CD14-positive monocyte (primary cell): Measurements from ENCODE around the gene CERK. TPM values are rescaled to one million over a fixed set of nuclear protein-coding genes. Genes with fewer than 3 reads are reported as not detected.

Experiments used
- DNase-seq, 3 donors: peaks; one replicate each; pipeline ENCODE4 v3.0.0-alpha.2; 2011 to 2022
- H2AFZ ChIP-seq: 2 replicates; pipeline ENCODE4 v1.6.0; 2012; ENCODE audit warnings: mild to moderate bottlenecking, low read depth, low read length, inconsistent platforms; ENCODE audit not compliant: insufficient read depth, poor library complexity, severe bottlenecking
- H3K27ac ChIP-seq, 2 donors: 1 replicate in 1 of 2; 2 replicates in 1 of 2; pipeline ENCODE4 v1.5.1; 2012 to 2013; ENCODE audit warnings: low read length in 2 of 2, control low read depth in 1 of 2, inconsistent platforms in 1 of 2, low read depth in 1 of 2, mild to moderate bottlenecking in 1 of 2
- H3K27me3 ChIP-seq, 2 donors: one replicate each; pipeline versions ENCODE4 v1.6.0 to v1.6.1; 2011 to 2013; ENCODE audit warnings: low read length in 2 of 2; ENCODE audit not compliant: control insufficient read depth in 2 of 2, insufficient read depth in 2 of 2
- H3K36me3 ChIP-seq, 2 donors: replicated peaks in 1 of 2; 1 replicate in 1 of 2; 2 replicates in 1 of 2; pipeline versions ENCODE4 v1.5.1 to v1.6.1; 2012 to 2013; ENCODE audit warnings: low read length in 2 of 2, control low read depth in 1 of 2, inconsistent platforms in 1 of 2, mild to moderate bottlenecking in 1 of 2; ENCODE audit not compliant: insufficient read depth in 2 of 2, control insufficient read depth in 1 of 2
- H3K4me1 ChIP-seq, 2 donors: 1 replicate in 1 of 2; 2 replicates in 1 of 2; pipeline versions ENCODE4 v1.5.1 to v1.6.1; 2012 to 2013; ENCODE audit warnings: low read length in 2 of 2, control low read depth in 1 of 2, inconsistent platforms in 1 of 2, mild to moderate bottlenecking in 1 of 2, moderate library complexity in 1 of 2; ENCODE audit not compliant: insufficient read depth in 2 of 2, control insufficient read depth in 1 of 2
- H3K4me2 ChIP-seq: replicated peaks from 2 replicates; pipeline ENCODE3; 2012; ENCODE audit warnings: low read length, moderate library complexity, mild to moderate bottlenecking; ENCODE audit not compliant: poor library complexity, severe bottlenecking; ENCODE audit errors: extremely low read depth
- H3K4me3 ChIP-seq, 3 experiments: fragments of 200-600 bp in 1 of 3; sonication (generic) in 1 of 3; replicated peaks in 1 of 3; 1 replicate in 2 of 3; 2 replicates in 1 of 3; pipeline ENCODE4 v1.5.1; 2011 to 2013; ENCODE audit warnings: low read length in 3 of 3, mild to moderate bottlenecking in 3 of 3, control low read depth in 2 of 3, low read depth in 2 of 3, inconsistent platforms in 1 of 3, moderate library complexity in 1 of 3
- H3K79me2 ChIP-seq: 2 replicates; pipeline ENCODE4 v1.6.0; 2012; ENCODE audit warnings: mild to moderate bottlenecking, control low read depth, inconsistent platforms, low read length, moderate library complexity; ENCODE audit not compliant: insufficient read depth
- H3K9ac ChIP-seq: 2 replicates; pipeline ENCODE4 v1.6.0; 2017; ENCODE audit warnings: low read length, mild to moderate bottlenecking; ENCODE audit not compliant: insufficient read depth, poor library complexity, severe bottlenecking
- H3K9me3 ChIP-seq, 2 donors: replicated peaks in 1 of 2; 1 replicate in 1 of 2; 2 replicates in 1 of 2; pipeline versions ENCODE4 v1.5.1 to v1.6.1; 2012 to 2013; ENCODE audit warnings: low read length in 2 of 2, control low read depth in 1 of 2; ENCODE audit not compliant: control insufficient read depth in 1 of 2, insufficient read depth in 1 of 2
- H4K20me1 ChIP-seq: 2 replicates; pipeline ENCODE4 v1.6.0; 2012; ENCODE audit warnings: mild to moderate bottlenecking, low read length, control low read depth, moderate library complexity; ENCODE audit not compliant: insufficient read depth
- H3K27ac Mint-ChIP-seq, 7 donors: one replicate each; pipeline ENCODE4 v1.8.0; 2020; ENCODE audit warnings: mild to moderate bottlenecking in 7 of 7, mixed read lengths in 7 of 7, moderate library complexity in 6 of 7, inconsistent platforms in 2 of 7
- H3K27me3 Mint-ChIP-seq, 3 donors: one replicate each; pipeline ENCODE4 v1.8.0; 2021 to 2022; ENCODE audit warnings: low read depth in 3 of 3, mild to moderate bottlenecking in 3 of 3, mixed read lengths in 3 of 3, moderate library complexity in 3 of 3, inconsistent platforms in 1 of 3
- H3K36me3 Mint-ChIP-seq, 2 donors: one replicate each; pipeline ENCODE4 v1.8.0; 2020; ENCODE audit warnings: mixed read lengths in 2 of 2, inconsistent platforms in 1 of 2, mild to moderate bottlenecking in 1 of 2
- H3K4me1 Mint-ChIP-seq: one replicate; pipeline ENCODE4 v1.8.0; 2020; ENCODE audit warnings: mild to moderate bottlenecking, mixed read lengths
- H3K4me3 Mint-ChIP-seq, 2 donors: one replicate each; pipeline ENCODE4 v1.8.0; 2020; ENCODE audit warnings: mild to moderate bottlenecking in 2 of 2, mixed read lengths in 2 of 2, moderate library complexity in 1 of 2
- H3K9me3 Mint-ChIP-seq, 7 donors: one replicate each; pipeline ENCODE4 v1.8.0; 2020 to 2022; ENCODE audit warnings: mixed read lengths in 7 of 7, mild to moderate bottlenecking in 6 of 7, moderate library complexity in 6 of 7, inconsistent platforms in 2 of 7
- CTCF ChIP-seq: fragments of 200-600 bp; IDR thresholded peaks from one replicate; pipeline ENCODE4 v1.8.0; 2022; ENCODE audit warnings: antibody characterized with exemption, mild to moderate bottlenecking
- WGBS: methylation state at CpG from one replicate; pipeline ENCODE4 v1.1.5; 2013; ENCODE audit warnings: missing lambda C conversion rate; ENCODE audit not compliant: insufficient coverage; 5-methylcytosine and 5-hydroxymethylcytosine counted together
- intact Hi-C, 2 donors: fragments of 100-400 bp; cut with micrococcal nuclease; formaldehyde crosslinking; loops; one replicate each; pipeline versions ENCODE4 v1.15.0 to v1.15.1; 2023
- polyA plus RNA-seq, 3 donors: library from polyadenylated mRNA; depleted of rRNA in 1 of 3; unstranded in 2 of 3; stranded (reverse) in 1 of 3; fragments of 300-500 nt in 2 of 3; fragments of >200 nt in 1 of 3; fragmentation: Illumina TruSeq in 2 of 3; gene quantifications; 1 replicate in 2 of 3; 2 replicates in 1 of 3; pipeline ENCODE4 v1.2.3, GENCODE V29; 2012 to 2021

CERK gene
- polyA plus RNA-seq, 3 donors = 22.4 to 40.2 (median 24.5) TPM

- WGBS = 2% methylated on average over 50 of the region's 53 CpGs
- TF ChIP-seq CTCF = no peak
- no peaks in the 10 kb centered on the region for H3K36me3 ChIP-seq
- peak overlapping the region; percentile 100 for H3K4me3 Mint-ChIP-seq
- H2AFZ ChIP-seq = peak overlapping the region; percentile 53
- peaks cover 48 to 56% of the 10 kb centered on the region in 2 donors for H3K4me1 ChIP-seq
- H3K4me1 Mint-ChIP-seq = peaks cover 52% of the 10 kb centered on the region
- H4K20me1 ChIP-seq = peaks cover 48% of the 10 kb centered on the region
- H3K27me3 Mint-ChIP-seq = peaks cover 0 to 4% (median 2%) of the 10 kb centered on the region in 3 donors
- H3K9me3 Mint-ChIP-seq = peaks cover 0 to 2% (median 0%) of the 10 kb centered on the region in 7 donors
- intact Hi-C loops = loop anchor here (5.0 to 10.0 kb wide), 3 partner anchors 35 to 143 kb away; no protein-coding TSS in a partner anchor
- peaks cover 10 to 15% of the 10 kb centered on the region in 2 donors for H3K36me3 Mint-ChIP-seq
- peak; percentile 46 to 67 (median 50) for DNase-seq
- no peaks in the 10 kb centered on the region for H3K9me3 ChIP-seq
- peak overlapping the region; percentile 94 for H3K9ac ChIP-seq
- peak overlapping the region; percentile 92 to 99 (median 95) for H3K27ac Mint-ChIP-seq
- peaks cover 60% of the 10 kb centered on the region for H3K79me2 ChIP-seq
- H3K4me3 ChIP-seq = peak overlapping the region; percentile 62 to 87 (median 66)
- peak overlapping the region; percentile 61 to 88 for H3K27ac ChIP-seq
- H3K27me3 ChIP-seq = no peaks in the 10 kb centered on the region
- H3K4me2 ChIP-seq = peak overlapping the region; percentile 82
Measured at GRCh38 chr22:46737105-46737975, 712 bp downstream of the CERK start.

DNA sequence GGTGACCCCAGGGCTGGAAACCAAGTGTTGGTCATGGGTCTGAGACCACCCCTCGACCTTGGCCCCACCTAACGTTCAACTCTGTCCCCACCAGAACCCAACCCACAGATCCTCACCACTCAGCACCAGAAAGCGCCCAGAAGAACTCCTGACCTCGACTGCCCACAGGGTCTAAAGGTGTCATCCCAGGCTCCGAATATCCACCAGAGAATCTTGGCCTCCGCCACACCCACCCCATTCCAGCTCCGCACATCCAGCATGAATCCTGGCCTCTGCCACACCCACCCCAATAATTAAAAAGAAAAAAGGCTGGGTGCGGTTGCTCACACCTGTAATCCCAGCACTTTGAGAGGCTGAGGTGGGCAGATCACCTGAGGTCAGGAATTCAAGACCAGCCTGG lies 1.3 kb downstream of the CERK start:
- no peak overlapping the region for H2AFZ ChIP-seq
- peak overlapping the region; percentile 61 to 88 for H3K27ac ChIP-seq
- H3K9me3 Mint-ChIP-seq = peaks cover 0 to 2% (median 0%) of the 10 kb centered on the region in 7 donors
- peak overlapping the region; percentile 94 for H3K9ac ChIP-seq
- peak overlapping the region; percentile 100 for H3K4me3 Mint-ChIP-seq
- H3K4me1 Mint-ChIP-seq = peaks cover 53% of the 10 kb centered on the region
- peaks cover 16 to 18% of the 10 kb centered on the region in 2 donors for H3K36me3 Mint-ChIP-seq
- 71% methylated on average over 6 of the region's 8 CpGs for WGBS
- no peaks in the 10 kb centered on the region for H3K27me3 ChIP-seq
- no peak for TF ChIP-seq CTCF
- intact Hi-C loops = loop anchor here (5.0 to 10.0 kb wide), 3 partner anchors 36 to 142 kb away; no protein-coding TSS in a partner anchor
- H3K9me3 ChIP-seq = no peaks in the 10 kb centered on the region
- H3K4me1 ChIP-seq = peaks cover 48 to 56% of the 10 kb centered on the region in 2 donors
- peak overlapping the region; percentile 82 for H3K4me2 ChIP-seq
- DNase-seq = no peak
- peaks cover 4 to 5% of the 10 kb centered on the region in 2 donors for H3K36me3 ChIP-seq
- H4K20me1 ChIP-seq = peaks cover 55% of the 10 kb centered on the region
- H3K79me2 ChIP-seq = peaks cover 67% of the 10 kb centered on the region
- H3K27ac Mint-ChIP-seq = peak overlapping the region in 6 of 7 donors; percentile 77 to 97 (median 89)
- peaks cover 0 to 4% (median 2%) of the 10 kb centered on the region in 3 donors for H3K27me3 Mint-ChIP-seq
- peak overlapping the region; percentile 62 to 87 (median 66) for H3K4me3 ChIP-seq
